Lung microvascular endothelial cell (primary cell): ENCODE measurements around the gene FOLR2. TPM values are rescaled to one million over a fixed set of nuclear protein-coding genes. Genes with fewer than 3 reads are reported as not detected.
"Not testable (repeated sequence)": the region's sequence is repeated elsewhere in the genome, so short reads cannot be mapped to it uniquely, and the experiment has no call there.

Experiments
- DNase-seq, 2 donors: peaks; one replicate each; pipeline versions ENCODE4 v3.0.0 to v3.0.0-alpha.2; 2010; ENCODE audit warnings: low read depth in 2 of 2
- total RNA-seq: library from RNA; depleted of rRNA; stranded (reverse); fragments of >200 nt; gene quantifications from 2 replicates; pipeline ENCODE4 v1.2.1, GENCODE V29; 2014

Gene FOLR2
- total RNA-seq, 1 donor from 2014 or later, result not detected

GRCh38 chr11:72240461-72241290, 24.1 kb downstream of the FOLR2 start:
- DNase-seq, result no peak

GRCh38 chr11:72241291-72241781, 24.7 kb downstream of the FOLR2 start:
- DNase-seq, result no peak

GRCh38 chr11:72242141-72242540, 25.5 kb downstream of the FOLR2 start:
- no peak for DNase-seq

GRCh38 chr11:72243173-72244059, 26.8 kb downstream of the FOLR2 start:
- DNase-seq, result no peak

GRCh38 chr11:72244060-72244360, 27.4 kb downstream of the FOLR2 start, which contains the start of gene PHOX2A:
TSS of gene PHOX2A (minus strand) at chr11:72244176. CDS start at chr11:72244004, 172 bp downstream.
- DNase-seq, result no peak

DNA sequence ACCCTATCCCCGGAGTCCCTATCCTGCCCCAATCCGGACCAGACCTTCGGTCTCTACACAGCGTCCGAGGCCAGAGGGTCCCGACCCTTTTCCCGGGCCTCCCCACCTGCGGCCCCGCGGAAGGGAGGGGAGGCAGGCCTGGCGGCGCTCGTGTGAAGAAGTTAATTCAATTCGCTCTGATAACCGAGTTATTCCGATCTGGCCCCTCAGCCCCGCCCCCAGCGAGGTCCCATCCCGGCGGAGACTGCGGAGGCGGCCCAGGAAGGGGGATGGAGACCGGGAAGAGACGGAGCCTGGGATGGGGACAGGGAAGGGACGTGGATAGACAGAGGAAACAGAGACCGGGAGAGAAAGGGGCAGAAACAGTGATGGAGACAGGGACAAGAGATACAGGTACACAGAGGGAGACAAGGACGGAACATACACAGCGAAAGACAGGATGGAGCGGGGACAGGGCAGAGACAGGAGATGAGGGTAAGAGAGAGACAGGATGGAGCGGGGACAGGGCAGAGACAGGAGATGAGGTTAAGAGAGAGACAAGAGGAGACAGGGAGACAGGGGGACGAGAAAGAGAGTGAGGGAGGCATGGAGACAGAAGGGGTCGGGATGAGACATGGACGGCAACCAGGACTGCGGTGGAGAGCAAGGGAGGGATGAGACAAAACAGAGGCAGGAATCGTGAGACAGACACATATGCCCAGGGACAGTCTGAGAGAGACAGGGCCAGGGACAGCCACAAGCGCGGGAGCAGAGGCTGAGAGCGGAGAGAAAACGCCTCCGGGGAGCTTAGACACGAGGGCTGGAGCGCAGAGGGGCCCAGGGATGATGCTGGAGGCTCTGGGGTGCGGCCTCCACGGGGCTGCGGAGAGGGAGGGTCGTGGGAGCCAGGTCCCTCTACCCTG, 28.0 kb downstream of the FOLR2 start:
- no peak for DNase-seq

DNA sequence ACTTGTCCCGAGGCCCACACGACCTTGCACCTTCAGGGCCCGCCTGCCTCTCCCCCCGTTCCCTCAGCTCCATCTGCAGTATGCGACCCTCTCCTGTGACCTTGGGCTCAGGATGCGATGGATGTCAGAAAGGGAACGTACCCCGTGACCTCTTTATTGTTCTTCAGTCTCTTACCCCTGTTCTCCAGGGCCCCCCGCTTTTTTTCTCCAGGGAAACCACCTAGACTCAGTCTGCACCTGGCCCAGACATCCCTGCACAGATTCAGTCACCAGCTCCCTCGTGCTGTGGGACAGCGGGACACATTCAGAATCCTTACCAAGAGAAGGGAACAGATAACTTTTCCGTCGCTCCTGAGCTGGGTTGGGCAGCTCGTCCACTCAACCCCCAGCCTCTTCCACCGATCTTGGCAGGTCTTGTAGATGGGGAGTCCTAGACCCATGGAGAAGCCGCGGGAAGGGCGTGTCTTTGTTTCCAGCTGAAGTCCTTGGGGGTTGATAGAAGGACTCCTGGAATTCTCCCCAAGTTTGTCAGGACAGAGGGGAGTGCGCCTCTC, 28.7 kb downstream of the FOLR2 start:
- DNase-seq, result no peak

- DNase-seq, result no peak
Observed at GRCh38 chr11:72247584-72247983, 31.0 kb downstream of the FOLR2 start.

DNA sequence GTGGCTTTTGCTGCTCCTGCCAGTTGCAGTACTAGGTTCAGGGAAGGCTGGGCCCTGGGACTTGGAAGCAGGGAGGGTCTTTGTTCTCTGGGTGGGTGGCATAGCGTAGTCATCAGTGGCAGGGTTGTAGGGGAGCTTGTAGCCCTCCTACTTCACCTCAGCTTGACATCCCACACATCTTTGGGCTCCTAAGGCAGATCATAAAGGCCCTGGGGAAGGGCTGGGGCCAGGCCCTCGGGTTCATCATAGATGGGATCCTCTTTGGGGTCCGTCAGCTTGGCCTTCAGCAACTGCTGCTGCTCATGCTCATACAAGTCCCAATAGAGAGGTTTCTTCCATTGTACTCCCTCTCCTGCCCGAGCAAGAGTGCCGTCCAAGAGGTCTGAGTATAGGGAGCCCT, 33.4 kb downstream of the FOLR2 start:
- DNase-seq, result no peak

DNA sequence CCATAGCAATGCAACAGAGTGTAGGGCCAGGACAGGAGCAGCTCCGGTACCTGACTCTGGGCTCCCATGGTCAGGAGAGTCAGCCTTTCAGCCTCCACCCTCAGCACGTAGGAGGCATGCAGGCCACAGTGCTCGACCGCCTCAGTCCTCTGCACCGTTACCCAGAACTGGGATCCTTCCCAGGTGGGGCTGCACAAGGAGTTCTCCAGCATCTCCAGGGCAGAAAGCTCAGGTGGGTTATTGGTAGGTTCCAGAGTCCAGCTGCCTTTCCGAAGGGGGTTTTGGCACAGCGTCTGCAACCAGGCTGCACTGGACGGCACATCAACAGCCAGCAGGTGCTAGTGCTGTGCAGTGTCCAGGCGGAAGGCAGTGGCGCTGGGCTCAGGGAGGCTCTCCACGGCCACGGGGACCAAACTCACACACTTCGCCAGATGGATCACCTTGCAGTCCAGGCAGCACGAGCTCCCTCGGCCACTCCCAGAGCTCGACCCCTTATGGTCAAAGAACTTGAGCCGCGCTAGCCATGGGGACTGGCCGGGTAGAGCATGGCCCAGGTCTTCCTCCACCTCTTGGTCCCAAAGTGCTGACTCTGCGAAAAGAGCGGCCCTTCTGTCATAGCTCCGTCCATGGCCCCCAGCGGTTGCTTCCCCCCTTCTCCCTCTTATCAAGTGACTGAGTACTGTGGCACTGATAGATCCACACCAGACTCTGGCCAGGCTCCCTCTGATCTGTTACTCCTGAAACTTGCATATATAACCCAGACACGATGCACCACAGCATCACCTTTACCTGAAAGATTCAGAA, 34.3 kb downstream of the FOLR2 start:
- DNase-seq, result no peak

GRCh38 chr11:72251614-72252013, 35.0 kb downstream of the FOLR2 start:
- DNase-seq, result no peak

- DNase-seq, result no peak
Observed at GRCh38 chr11:72253392-72253791, 36.8 kb downstream of the FOLR2 start.

DNA sequence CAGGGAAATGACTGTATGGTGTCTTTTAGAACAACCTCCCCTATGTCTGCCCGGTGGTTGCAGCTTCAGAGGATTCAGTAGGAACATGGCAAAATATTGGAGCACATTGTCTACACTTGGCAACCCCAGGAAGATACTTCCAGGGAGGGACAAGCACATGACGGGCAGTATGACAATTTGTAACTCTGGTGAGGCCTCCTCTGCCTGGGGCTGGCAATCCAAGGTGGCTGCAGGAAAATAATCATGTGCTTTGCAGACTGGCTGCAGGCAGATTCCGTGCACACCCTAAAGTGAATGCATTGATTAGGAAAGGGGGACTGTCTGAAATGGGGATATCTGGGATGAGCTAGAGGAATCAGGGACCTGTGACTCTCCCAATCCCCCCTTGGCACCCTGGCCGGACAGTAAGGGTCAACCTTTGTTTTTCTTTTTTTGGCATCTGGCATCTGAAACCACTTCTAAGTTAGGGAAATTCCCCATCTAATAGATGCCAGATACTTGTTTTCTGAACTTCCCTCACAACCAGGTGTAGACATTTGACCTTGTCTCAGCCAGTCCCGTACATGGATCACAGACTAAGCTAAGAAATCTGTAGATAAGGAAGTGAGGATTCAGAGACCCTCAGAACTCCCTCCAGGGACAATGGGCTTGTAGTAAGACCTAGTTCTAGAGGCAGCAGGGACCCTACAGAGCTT, 37.9 kb downstream of the FOLR2 start:
- no peak for DNase-seq

DNA sequence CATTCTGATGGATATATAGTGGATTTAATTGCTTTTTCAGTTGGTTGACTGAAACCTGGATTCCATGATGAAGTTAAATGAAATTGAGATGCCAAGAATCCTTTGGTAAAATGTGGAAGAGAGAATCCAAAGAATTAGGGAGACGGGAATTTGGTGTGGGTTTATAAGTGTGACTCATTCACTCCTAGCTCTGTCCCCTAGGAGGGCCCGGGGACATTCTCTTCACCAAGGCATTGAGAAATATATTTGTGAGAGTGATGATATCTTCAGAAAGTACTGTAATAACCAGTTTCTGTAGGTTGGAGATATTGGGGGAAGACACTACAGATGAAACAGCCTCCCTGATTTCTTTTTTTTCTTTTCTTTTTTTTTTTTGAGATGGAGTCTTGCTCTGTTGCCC, 41.0 kb downstream of the FOLR2 start:
- DNase-seq, result no peak

- DNase-seq, result no peak
Observed at GRCh38 chr11:72259490-72259889, 42.9 kb downstream of the FOLR2 start.

GRCh38 chr11:72260574-72260973, 44.0 kb downstream of the FOLR2 start:
- no peak for DNase-seq

GRCh38 chr11:72263361-72263760, 46.8 kb downstream of the FOLR2 start:
- DNase-seq, result peak in 1 of 2 donors; percentile 64

GRCh38 chr11:72265951-72266350, 49.4 kb downstream of the FOLR2 start:
- DNase-seq, result no peak

DNA sequence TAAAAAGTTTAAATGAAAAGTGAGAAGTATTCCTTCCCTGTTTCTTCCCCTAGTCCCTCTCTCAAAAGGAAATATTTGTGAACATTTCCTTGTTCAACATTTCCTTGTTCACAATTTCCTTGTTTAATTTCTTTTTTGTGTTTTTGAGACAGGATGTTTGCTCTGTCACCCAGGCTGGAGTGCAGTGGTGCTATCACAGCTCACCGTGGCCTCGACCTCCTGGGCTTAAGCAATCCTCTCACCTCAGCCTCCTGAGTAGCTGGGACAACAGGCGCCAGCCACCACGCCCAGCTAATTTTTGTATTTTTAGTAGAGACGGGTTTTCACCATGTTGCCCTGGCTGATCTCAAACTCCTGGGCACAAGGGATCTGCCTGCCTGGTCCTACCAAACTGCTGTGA, 50.4 kb downstream of the FOLR2 start:
- DNase-seq, result not testable (repeated sequence)
